COLO829 (cell line): ENCODE data around the gene DTNBP1.

Experiments
- DNase-seq: peaks from one replicate; pipeline ENCODE4 v3.0.0; 2012; ENCODE audit warnings: low spot score

Gene DTNBP1

GRCh38 chr6:15481390-15482291 lies 181.2 kb downstream of the DTNBP1 start:
- no peak for DNase-seq

- no peak for DNase-seq
Measured at GRCh38 chr6:15480525-15480924, 182.3 kb downstream of the DTNBP1 start.

GRCh38 chr6:15479761-15480160 lies 183.1 kb downstream of the DTNBP1 start:
- no peak for DNase-seq

- DNase-seq: no peak
Measured at GRCh38 chr6:15477746-15478145, 185.1 kb downstream of the DTNBP1 start.

- no peak for DNase-seq
Measured at GRCh38 chr6:15476631-15477380, 186.0 kb downstream of the DTNBP1 start.

GRCh38 chr6:15475872-15476271 lies 187.0 kb downstream of the DTNBP1 start:
- no peak for DNase-seq

- DNase-seq: no peak
Measured at GRCh38 chr6:15475261-15475660, 187.6 kb downstream of the DTNBP1 start.

- no peak for DNase-seq
Measured at GRCh38 chr6:15474196-15474595, 188.6 kb downstream of the DTNBP1 start.

- DNase-seq: peak; percentile 88
Measured at GRCh38 chr6:15473741-15474161, 189.1 kb downstream of the DTNBP1 start.

GRCh38 chr6:15473174-15473573 lies 189.7 kb downstream of the DTNBP1 start:
- no peak for DNase-seq
